DOHH2 (cell line): ENCODE data around the gene MALAT1.

Experiments used
- H3F3A ChIP-seq: fragments of 200-600 bp; sonication (generic), shearing (Covaris generic); 2 replicates; pipeline ENCODE4 v1.6.0; 2016; ENCODE audit warnings: antibody characterized with exemption, mild to moderate bottlenecking; ENCODE audit not compliant: control insufficient read depth, insufficient read depth
- H3K27ac ChIP-seq: fragments of 200-600 bp; sonication (generic); 2 replicates; pipeline ENCODE4 v1.5.1; 2014; ENCODE audit warnings: low read depth, mild to moderate bottlenecking, low read length, moderate library complexity
- H3K27me3 ChIP-seq: fragments of 200-600 bp; sonication (generic); 2 replicates; pipeline ENCODE4 v1.6.1; 2014; ENCODE audit warnings: mild to moderate bottlenecking, low read length, mixed read lengths; ENCODE audit not compliant: control insufficient read depth
- H3K36me3 ChIP-seq: fragments of 200-600 bp; sonication (generic); 2 replicates; pipeline ENCODE4 v1.6.1; 2014; ENCODE audit warnings: mild to moderate bottlenecking, low read length, moderate library complexity, mixed read lengths; ENCODE audit not compliant: control insufficient read depth
- H3K4me1 ChIP-seq: fragments of 200-600 bp; sonication (generic); 2 replicates; pipeline ENCODE4 v1.6.1; 2014; ENCODE audit warnings: mild to moderate bottlenecking, low read length, mixed read lengths; ENCODE audit not compliant: control insufficient read depth
- H3K4me2 ChIP-seq: fragments of 200-600 bp; sonication (generic); 2 replicates; pipeline ENCODE4 v1.6.0; 2014; ENCODE audit warnings: mild to moderate bottlenecking, low read length, moderate library complexity
- H3K4me3 ChIP-seq: fragments of 200-600 bp; sonication (generic); 2 replicates; pipeline ENCODE4 v1.5.1; 2014; ENCODE audit warnings: mild to moderate bottlenecking, low read length, mixed read lengths
- H3K79me2 ChIP-seq: fragments of 200-600 bp; sonication (generic); 2 replicates; pipeline ENCODE4 v1.6.1; 2014; ENCODE audit warnings: mild to moderate bottlenecking, low read length, mixed read lengths; ENCODE audit not compliant: control insufficient read depth
- H3K9me2 ChIP-seq: fragments of 200-600 bp; sonication (generic); replicated peaks from 2 replicates; pipeline ENCODE4 v1.6.1; 2014; ENCODE audit warnings: mild to moderate bottlenecking, low read length, mixed read lengths; ENCODE audit not compliant: control insufficient read depth
- H3K9me3 ChIP-seq: fragments of 200-600 bp; sonication (generic); 2 replicates; pipeline ENCODE4 v1.6.1; 2014; ENCODE audit warnings: antibody characterized with exemption, low read length, mixed read lengths; ENCODE audit not compliant: control insufficient read depth, insufficient read depth
- H4K20me1 ChIP-seq: fragments of 200-600 bp; sonication (generic); 2 replicates; pipeline ENCODE4 v1.6.0; 2014; ENCODE audit warnings: low read depth, mild to moderate bottlenecking, antibody characterized with exemption, low read length, moderate library complexity; ENCODE audit not compliant: control insufficient read depth, insufficient read depth
- CTCF ChIP-seq: fragments of 200-600 bp; sonication (generic); IDR thresholded peaks from one replicate; pipeline ENCODE4 v1.5.1; 2014; ENCODE audit warnings: antibody characterized with exemption, mild to moderate bottlenecking, low read depth, low read length; ENCODE audit not compliant: poor library complexity, severe bottlenecking
- EZH2phosphoT487 ChIP-seq: fragments of 200-600 bp; sonication (generic); IDR thresholded peaks from 2 replicates; pipeline ENCODE4 v1.6.1; 2017; ENCODE audit warnings: borderline replicate concordance, mild to moderate bottlenecking, antibody characterized with exemption, low read length, moderate library complexity, mixed read lengths

MALAT1 gene

GRCh38 chr11:65492387-65492636 is 6.5 kb upstream of the MALAT1 start:
- H3K36me3 ChIP-seq: no peaks in the 10 kb centered on the region
- peak overlapping the region; percentile 55 for H3K4me3 ChIP-seq
- H3K4me1 ChIP-seq: peaks cover 96% of the 10 kb centered on the region
- H3K9me2 ChIP-seq: no peaks in the 10 kb centered on the region
- H3K9me3 ChIP-seq: no peaks in the 10 kb centered on the region
- H3K27me3 ChIP-seq: no peaks in the 10 kb centered on the region
- H3F3A ChIP-seq: peaks cover 11% of the 10 kb centered on the region
- H3K27ac ChIP-seq: peak overlapping the region; percentile 79
- H3K4me2 ChIP-seq: peak overlapping the region; percentile 72
- H4K20me1 ChIP-seq: no peaks in the 10 kb centered on the region
- H3K79me2 ChIP-seq: peaks cover 19% of the 10 kb centered on the region
- TF ChIP-seq CTCF: no peak
- TF ChIP-seq EZH2phosphoT487: no peak

DNA sequence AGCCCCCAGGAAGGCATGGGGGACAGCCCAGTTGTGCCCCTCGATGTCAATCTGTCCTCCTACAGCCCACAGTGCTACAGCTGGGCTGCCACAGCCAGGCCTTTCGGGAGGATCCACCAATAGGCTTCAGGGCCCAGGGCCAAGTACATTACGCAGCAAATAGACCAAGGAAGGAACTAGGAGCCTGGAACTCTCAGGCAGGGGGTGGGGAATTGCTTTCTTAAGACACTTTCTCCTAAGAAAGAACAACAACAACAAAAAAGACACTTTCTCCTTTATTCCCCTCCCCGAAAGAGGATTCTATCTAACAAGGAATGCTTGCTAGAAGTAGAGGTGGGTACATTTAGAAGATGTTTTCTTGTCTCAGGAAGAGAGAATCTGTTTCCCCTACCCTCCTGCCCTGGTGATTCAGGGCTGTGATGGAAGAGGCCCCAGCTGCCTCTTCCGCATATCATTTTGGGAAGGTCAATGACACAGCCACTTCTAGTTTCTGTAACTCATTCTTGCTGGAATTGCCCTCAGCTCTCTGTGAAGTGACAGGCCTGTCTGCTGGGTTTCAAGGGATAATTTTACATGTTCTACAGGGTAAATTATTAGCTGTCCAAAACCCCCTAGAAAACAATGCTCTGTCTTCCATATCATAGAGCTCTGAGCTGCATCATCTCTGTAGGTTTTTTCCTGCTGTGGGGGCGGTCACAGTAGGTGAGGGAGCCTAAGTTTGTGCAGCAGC is 6.0 kb upstream of the MALAT1 start:
- H3K27ac ChIP-seq: peak overlapping the region; percentile 79
- H4K20me1 ChIP-seq: no peaks in the 10 kb centered on the region
- H3K36me3 ChIP-seq: no peaks in the 10 kb centered on the region
- peaks cover 21% of the 10 kb centered on the region for H3K79me2 ChIP-seq
- no peaks in the 10 kb centered on the region for H3K9me2 ChIP-seq
- H3K27me3 ChIP-seq: no peaks in the 10 kb centered on the region
- no peaks in the 10 kb centered on the region for H3K9me3 ChIP-seq
- H3K4me1 ChIP-seq: peaks cover 93% of the 10 kb centered on the region
- peaks cover 11% of the 10 kb centered on the region for H3F3A ChIP-seq
- H3K4me3 ChIP-seq: peak overlapping the region; percentile 55
- peak overlapping the region; percentile 72 for H3K4me2 ChIP-seq
- TF ChIP-seq CTCF: no peak
- TF ChIP-seq EZH2phosphoT487: no peak

GRCh38 chr11:65493367-65494176 is 5.3 kb upstream of the MALAT1 start:
- Histone ChIP-seq H3K79me2 (peaks cover 29% of the 10 kb centered on the region), H3K27ac (peak overlapping the region; percentile 79), H3K27me3 (no peaks in the 10 kb centered on the region), H3K4me1 (peaks cover 93% of the 10 kb centered on the region), H3K36me3 (peaks cover 5% of the 10 kb centered on the region; the same call in 1 of the 2 replicates), H3K9me3 (no peaks in the 10 kb centered on the region), H3K4me2 (peak overlapping the region; percentile 72), H3F3A (peaks cover 18% of the 10 kb centered on the region), H3K9me2 (no peaks in the 10 kb centered on the region), H3K4me3 (peak overlapping the region; percentile 55), H4K20me1 (no peaks in the 10 kb centered on the region)
- TF ChIP-seq EZH2phosphoT487 (no peak), CTCF (no peak)
